Endothelial cell (in vitro differentiated cells): Measurements from ENCODE around the gene SKIDA1. TPM values are rescaled to one million over a fixed set of nuclear protein-coding genes. Genes with fewer than 3 reads are reported as not detected.
A peak's percentile ranks its signal among the peaks of the same experiment; 100 is the strongest.
"Not testable (repeated sequence)": the region's sequence is repeated elsewhere in the genome, so short reads cannot be mapped to it uniquely, and the experiment has no call there.

Experiments used
- DNase-seq: peaks from one replicate; pipeline ENCODE4 v3.0.0; 2021; ENCODE audit warnings: low spot score
- H3K27ac Mint-ChIP-seq: one replicate; pipeline ENCODE4 v1.8.0; 2021; ENCODE audit warnings: mixed read lengths, inconsistent platforms; ENCODE audit not compliant: unreplicated experiment
- H3K27me3 Mint-ChIP-seq: one replicate; pipeline ENCODE4 v1.8.0; 2021; ENCODE audit warnings: mild to moderate bottlenecking, moderate library complexity, mixed read lengths, inconsistent platforms; ENCODE audit not compliant: unreplicated experiment
- H3K36me3 Mint-ChIP-seq: one replicate; pipeline ENCODE4 v1.8.0; 2021; ENCODE audit warnings: mild to moderate bottlenecking, low read depth, mixed read lengths, inconsistent platforms; ENCODE audit not compliant: unreplicated experiment
- H3K4me1 Mint-ChIP-seq: one replicate; pipeline ENCODE4 v1.8.0; 2021; ENCODE audit warnings: mild to moderate bottlenecking, mixed read lengths, inconsistent platforms; ENCODE audit not compliant: unreplicated experiment
- H3K4me3 Mint-ChIP-seq: one replicate; pipeline ENCODE4 v1.8.0; 2021; ENCODE audit warnings: mild to moderate bottlenecking, mixed read lengths, inconsistent platforms; ENCODE audit not compliant: unreplicated experiment
- H3K9me3 Mint-ChIP-seq: one replicate; pipeline ENCODE4 v1.8.0; 2021; ENCODE audit warnings: mixed read lengths, inconsistent platforms; ENCODE audit not compliant: unreplicated experiment
- CTCF ChIP-seq: fragments of 200-600 bp; sonication (generic); IDR thresholded peaks from one replicate; pipeline ENCODE4 v1.5.0; 2021; ENCODE audit warnings: antibody characterized with exemption; ENCODE audit not compliant: unreplicated experiment
- long read RNA-seq: library from polyadenylated mRNA; unstranded; transcript quantifications from one replicate; pipeline ENCODE4 v2.0.0, GENCODE V29; 2020; ENCODE audit not compliant: unreplicated experiment
- total RNA-seq: library from RNA; stranded (reverse); fragmentation: NEBNext Ultra II Directional; extraction: Animal tissue kit (Norgen Biotek cat#: 25700); gene quantifications from one replicate; pipeline ENCODE4 v1.2.1, GENCODE V29; 2021; ENCODE audit not compliant: unreplicated experiment

SKIDA1 gene
- total RNA-seq: 5.9 TPM
- long read RNA-seq: 0 reads

GRCh38 chr10:21525367-21526187, at the start of gene SKIDA1:
Gene SKIDA1 (minus strand): TSS chr10:21525682. CDS start chr10:21517822, 7,860 bp downstream.
- TF ChIP-seq CTCF: no peak
- no peaks in the 10 kb centered on the region for H3K9me3 Mint-ChIP-seq
- peak within 1 kb of the TSS; percentile 99 for H3K27ac Mint-ChIP-seq
- H3K4me3 Mint-ChIP-seq: peak within 1 kb of the TSS; percentile 98
- H3K27me3 Mint-ChIP-seq: peaks cover 15% of the 10 kb centered on the region
- H3K4me1 Mint-ChIP-seq: peaks cover 58% of the 10 kb centered on the region
- peaks cover 12% of the 10 kb centered on the region for H3K36me3 Mint-ChIP-seq
- peak; percentile 87 for DNase-seq

- not testable (repeated sequence) for H3K9me3 Mint-ChIP-seq, DNase-seq, H3K27me3 Mint-ChIP-seq, H3K4me3 Mint-ChIP-seq, H3K4me1 Mint-ChIP-seq, H3K27ac Mint-ChIP-seq, H3K36me3 Mint-ChIP-seq
These were observed 49.0 kb upstream of the SKIDA1 start for GRCh38 chr10:21574514-21574913.

- TF ChIP-seq CTCF: no peak
- no peaks in the 10 kb centered on the region for H3K9me3 Mint-ChIP-seq
- H3K27ac Mint-ChIP-seq: no peak overlapping the region
- peaks cover 2% of the 10 kb centered on the region for H3K27me3 Mint-ChIP-seq
- peaks cover 3% of the 10 kb centered on the region for H3K4me1 Mint-ChIP-seq
- no peak for DNase-seq
- peaks cover 5% of the 10 kb centered on the region for H3K36me3 Mint-ChIP-seq
- no peak overlapping the region for H3K4me3 Mint-ChIP-seq
These were observed 47.1 kb upstream of the SKIDA1 start for GRCh38 chr10:21572578-21572977.

GRCh38 chr10:21570761-21571521, 45.5 kb upstream of the SKIDA1 start:
- no peak for DNase-seq
- H3K27me3 Mint-ChIP-seq: peaks cover 2% of the 10 kb centered on the region
- no peak for TF ChIP-seq CTCF
- peaks cover 3% of the 10 kb centered on the region for H3K4me1 Mint-ChIP-seq
- no peak overlapping the region for H3K27ac Mint-ChIP-seq
- peaks cover 5% of the 10 kb centered on the region for H3K36me3 Mint-ChIP-seq
- H3K4me3 Mint-ChIP-seq: no peak overlapping the region
- no peaks in the 10 kb centered on the region for H3K9me3 Mint-ChIP-seq

- H3K36me3 Mint-ChIP-seq: peaks cover 45% of the 10 kb centered on the region
- H3K4me3 Mint-ChIP-seq, H3K27ac Mint-ChIP-seq, H3K4me1 Mint-ChIP-seq, DNase-seq, H3K27me3 Mint-ChIP-seq, H3K9me3 Mint-ChIP-seq: not testable (repeated sequence)
These were observed 33.5 kb upstream of the SKIDA1 start for GRCh38 chr10:21558984-21559383.
